Vagina (tissue), 2 donors: Measurements from ENCODE around the gene XPC.

ENCODE experiments used
- POLR2A ChIP-seq, 2 donors: fragments of 450-650 bp; IDR thresholded peaks; one replicate each; pipeline ENCODE4 v1.6.1; 2017; ENCODE audit warnings: antibody characterized with exemption in 2 of 2, mild to moderate bottlenecking in 2 of 2, moderate library complexity in 2 of 2
- TF ChIP-seq, protein P1 (sequence below), 3 experiments: fragments of 450-650 bp in 2 of 3; fragments of 200-600 bp in 1 of 3; sonication (generic) in 1 of 3; IDR thresholded peaks; one replicate each; pipeline ENCODE4 v1.5.1; 2017 to 2019; ENCODE audit warnings: antibody characterized with exemption in 3 of 3, mild to moderate bottlenecking in 2 of 3, moderate library complexity in 2 of 3

DNA sequence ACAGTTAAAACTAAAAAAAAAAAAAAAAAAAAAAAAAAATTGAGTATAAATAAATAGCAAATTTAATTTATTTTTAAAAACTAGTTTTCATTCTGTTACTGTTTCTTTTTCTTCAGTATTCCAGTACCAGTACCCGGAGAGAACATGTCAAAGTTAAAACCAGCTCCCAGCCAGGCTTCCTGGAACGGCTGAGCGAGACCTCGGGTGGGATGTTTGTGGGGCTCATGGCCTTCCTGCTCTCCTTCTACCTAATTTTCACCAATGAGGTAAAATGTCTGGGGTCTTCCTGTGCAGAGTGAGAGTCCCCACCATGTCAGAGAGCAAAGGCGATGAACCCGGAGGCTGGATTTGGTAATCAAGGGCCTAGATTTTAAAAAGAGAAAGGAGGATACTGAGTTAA lies 49.1 kb downstream of the XPC start:
- no peak for TF ChIP-seq POLR2A (IDR thresholded peaks at IDR 0.05)
- TF ChIP-seq, protein P1, sequence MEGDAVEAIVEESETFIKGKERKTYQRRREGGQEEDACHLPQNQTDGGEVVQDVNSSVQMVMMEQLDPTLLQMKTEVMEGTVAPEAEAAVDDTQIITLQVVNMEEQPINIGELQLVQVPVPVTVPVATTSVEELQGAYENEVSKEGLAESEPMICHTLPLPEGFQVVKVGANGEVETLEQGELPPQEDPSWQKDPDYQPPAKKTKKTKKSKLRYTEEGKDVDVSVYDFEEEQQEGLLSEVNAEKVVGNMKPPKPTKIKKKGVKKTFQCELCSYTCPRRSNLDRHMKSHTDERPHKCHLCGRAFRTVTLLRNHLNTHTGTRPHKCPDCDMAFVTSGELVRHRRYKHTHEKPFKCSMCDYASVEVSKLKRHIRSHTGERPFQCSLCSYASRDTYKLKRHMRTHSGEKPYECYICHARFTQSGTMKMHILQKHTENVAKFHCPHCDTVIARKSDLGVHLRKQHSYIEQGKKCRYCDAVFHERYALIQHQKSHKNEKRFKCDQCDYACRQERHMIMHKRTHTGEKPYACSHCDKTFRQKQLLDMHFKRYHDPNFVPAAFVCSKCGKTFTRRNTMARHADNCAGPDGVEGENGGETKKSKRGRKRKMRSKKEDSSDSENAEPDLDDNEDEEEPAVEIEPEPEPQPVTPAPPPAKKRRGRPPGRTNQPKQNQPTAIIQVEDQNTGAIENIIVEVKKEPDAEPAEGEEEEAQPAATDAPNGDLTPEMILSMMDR (IDR thresholded peaks at IDR 0.05), result no peak
